Neuronal stem cell (in vitro differentiated cells): ENCODE results near the gene ADAMTSL1.

ENCODE experiments used
- DNase-seq: peaks from one replicate; pipeline ENCODE4 v3.0.0-alpha.2; 2013; ENCODE audit warnings: low spot score
- H2AFZ ChIP-seq: one replicate; pipeline ENCODE4 v1.6.1; 2013; ENCODE audit warnings: mild to moderate bottlenecking, low read length, inconsistent platforms
- H2AK5ac ChIP-seq: 2 replicates; pipeline ENCODE4 v1.6.1; 2013; ENCODE audit warnings: low read depth, mild to moderate bottlenecking, inconsistent platforms, low read length, moderate library complexity, mixed read lengths
- H2BK120ac ChIP-seq: 2 replicates; pipeline ENCODE4 v1.6.1; 2013; ENCODE audit warnings: low read depth, mild to moderate bottlenecking, inconsistent platforms, low read length, moderate library complexity, mixed read lengths
- H2BK12ac ChIP-seq: one replicate; pipeline ENCODE4 v1.6.1; 2013; ENCODE audit warnings: low read length, inconsistent platforms
- H2BK15ac ChIP-seq: 2 replicates; pipeline ENCODE4 v1.6.1; 2013; ENCODE audit warnings: mild to moderate bottlenecking, low read length, inconsistent platforms, mixed read lengths
- H2BK5ac ChIP-seq: one replicate; pipeline ENCODE4 v1.6.1; 2013; ENCODE audit warnings: inconsistent platforms, mild to moderate bottlenecking, low read length, moderate library complexity
- H3K14ac ChIP-seq: one replicate; pipeline ENCODE4 v1.6.1; 2013; ENCODE audit warnings: low read length, inconsistent platforms
- H3K18ac ChIP-seq: 2 replicates; pipeline ENCODE4 v1.6.1; 2013; ENCODE audit warnings: low read length, inconsistent platforms
- H3K23ac ChIP-seq: 2 replicates; pipeline ENCODE4 v1.6.1; 2013; ENCODE audit warnings: low read depth, mild to moderate bottlenecking, mixed read lengths, low read length, inconsistent platforms; ENCODE audit not compliant: poor library complexity
- H3K27ac ChIP-seq: replicated peaks from 3 replicates; pipeline ENCODE4 v1.5.1; 2013; ENCODE audit warnings: low read length, inconsistent platforms
- H3K27me3 ChIP-seq, 3 experiments: 2 replicates each; pipeline ENCODE4 v1.6.1; 2013; ENCODE audit warnings: low read length in 3 of 3, mild to moderate bottlenecking in 2 of 3, inconsistent platforms in 1 of 3, low read depth in 1 of 3, mixed read lengths in 1 of 3, moderate library complexity in 1 of 3; ENCODE audit not compliant: control insufficient read depth in 3 of 3, insufficient read depth in 3 of 3
- H3K36me3 ChIP-seq, 2 donors: replicated peaks in 1 of 2; 2 replicates each; pipeline ENCODE4 v1.6.1; 2013; ENCODE audit warnings: low read length in 2 of 2; ENCODE audit not compliant: control insufficient read depth in 2 of 2, insufficient read depth in 2 of 2
- H3K4ac ChIP-seq: 2 replicates; pipeline ENCODE4 v1.6.1; 2013; ENCODE audit warnings: inconsistent platforms, mild to moderate bottlenecking, low read length, moderate library complexity
- H3K4me1 ChIP-seq, 2 donors: 1 replicate in 1 of 2; 2 replicates in 1 of 2; pipeline ENCODE4 v1.6.1; 2013; ENCODE audit warnings: low read length in 2 of 2, low read depth in 1 of 2; ENCODE audit not compliant: control insufficient read depth in 2 of 2, insufficient read depth in 1 of 2
- H3K4me2 ChIP-seq: one replicate; pipeline ENCODE4 v1.6.1; 2013; ENCODE audit warnings: mild to moderate bottlenecking, low read length, inconsistent platforms; ENCODE audit not compliant: insufficient read depth, poor library complexity, severe bottlenecking
- H3K4me3 ChIP-seq, 2 donors: 2 replicates each; pipeline ENCODE4 v1.5.1; 2013; ENCODE audit warnings: low read length in 2 of 2, mild to moderate bottlenecking in 2 of 2, inconsistent platforms in 1 of 2, moderate library complexity in 1 of 2
- H3K79me1 ChIP-seq: one replicate; pipeline ENCODE4 v1.6.1; 2013; ENCODE audit warnings: low read depth, mild to moderate bottlenecking, inconsistent platforms, low read length, moderate library complexity
- H3K9ac ChIP-seq: one replicate; pipeline ENCODE4 v1.6.1; 2013; ENCODE audit warnings: mild to moderate bottlenecking, low read depth, low read length, inconsistent platforms; ENCODE audit not compliant: poor library complexity
- H3K9me3 ChIP-seq, 2 donors: replicated peaks in 1 of 2; 2 replicates each; pipeline versions ENCODE3 to v1.6.1; 2013; ENCODE audit warnings: low read length in 2 of 2, mild to moderate bottlenecking in 2 of 2, inconsistent platforms in 1 of 2, low read depth in 1 of 2, mixed read lengths in 1 of 2, moderate library complexity in 1 of 2; ENCODE audit not compliant: control insufficient read depth in 2 of 2, insufficient read depth in 1 of 2
- H4K8ac ChIP-seq: one replicate; pipeline ENCODE4 v1.6.1; 2013; ENCODE audit warnings: low read depth, mild to moderate bottlenecking, inconsistent platforms, low read length, moderate library complexity
- H4K91ac ChIP-seq: one replicate; pipeline ENCODE4 v1.6.1; 2013; ENCODE audit warnings: low read length, low read depth, mild to moderate bottlenecking, inconsistent platforms; ENCODE audit not compliant: poor library complexity
- WGBS, 2 donors: extraction: QIAGEN DNeasy Blood & Tissue Kit; methylation state at CpG; one replicate each; pipeline ENCODE4 v1.1.7; 2013; ENCODE audit warnings: missing lambda C conversion rate in 2 of 2, mixed read lengths in 1 of 2; ENCODE audit not compliant: insufficient read length in 2 of 2, insufficient replicate concordance in 1 of 2; ENCODE audit errors: extremely low coverage in 2 of 2; 5-methylcytosine and 5-hydroxymethylcytosine counted together

The ADAMTSL1 gene

GRCh38 chr9:18799428-18799827 is 325.5 kb downstream of the ADAMTSL1 start:
- Histone ChIP-seq H3K9ac (no peak overlapping the region), H3K4me2 (no peak overlapping the region), H4K8ac (no peak overlapping the region), H3K4me3 (no peak overlapping the region), H3K23ac (no peak overlapping the region), H2BK12ac (no peak overlapping the region), H4K91ac (no peak overlapping the region), H3K4me1 (peaks cover 2 to 39% of the 10 kb centered on the region in 2 donors), H3K14ac (no peak overlapping the region), H2AFZ (peak overlapping the region; percentile 53), H3K18ac (no peak overlapping the region), H3K36me3 (no peaks in the 10 kb centered on the region), H2BK15ac (no peak overlapping the region), H3K27me3 (no peaks in the 10 kb centered on the region), H2BK5ac (no peak overlapping the region), H2AK5ac (no peak overlapping the region), H3K79me1 (no peaks in the 10 kb centered on the region), H3K27ac (no peak overlapping the region), H2BK120ac (no peak overlapping the region), H3K9me3 (no peaks in the 10 kb centered on the region), H3K4ac (no peak overlapping the region)
- DNase-seq = no peak
- WGBS, 2 donors = no CpG with 5 or more reads among the region's 2 CpGs

- Histone ChIP-seq H3K4me3 (no peak overlapping the region), H2AK5ac (no peak overlapping the region), H3K4me2 (no peak overlapping the region), H3K9ac (no peak overlapping the region), H3K4ac (no peak overlapping the region), H3K23ac (no peak overlapping the region), H3K27ac (no peak overlapping the region), H3K36me3 (no peaks in the 10 kb centered on the region), H2BK5ac (no peak overlapping the region), H3K18ac (no peak overlapping the region), H2BK120ac (no peak overlapping the region), H3K14ac (no peak overlapping the region), H4K91ac (no peak overlapping the region), H2BK12ac (no peak overlapping the region), H2BK15ac (no peak overlapping the region), H3K4me1 (peaks cover 2 to 33% of the 10 kb centered on the region in 2 donors), H4K8ac (no peak overlapping the region), H3K9me3 (no peaks in the 10 kb centered on the region), H2AFZ (no peak overlapping the region), H3K79me1 (no peaks in the 10 kb centered on the region), H3K27me3 (no peaks in the 10 kb centered on the region)
- no CpG with 5 or more reads among the region's 4 CpGs for WGBS, 2 donors
- no peak for DNase-seq
These were observed 326.6 kb downstream of the ADAMTSL1 start for GRCh38 chr9:18800579-18800978.

- Histone ChIP-seq H3K27me3 (no peaks in the 10 kb centered on the region), H4K91ac (no peak overlapping the region), H2AK5ac (no peak overlapping the region), H3K9me3 (no peaks in the 10 kb centered on the region), H3K9ac (no peak overlapping the region), H4K8ac (no peak overlapping the region), H3K4me2 (no peak overlapping the region), H3K4me1 (peaks cover 0 to 3% of the 10 kb centered on the region in 2 donors), H2AFZ (peak overlapping the region; percentile 5), H2BK12ac (no peak overlapping the region), H3K14ac (no peak overlapping the region), H3K23ac (no peak overlapping the region), H2BK5ac (no peak overlapping the region), H3K79me1 (no peaks in the 10 kb centered on the region), H3K18ac (no peak overlapping the region), H2BK15ac (no peak overlapping the region), H3K4me3 (no peak overlapping the region), H3K36me3 (no peaks in the 10 kb centered on the region), H3K27ac (no peak overlapping the region), H2BK120ac (no peak overlapping the region), H3K4ac (no peak overlapping the region)
- WGBS, 2 donors = no CpG with 5 or more reads among the region's 5 CpGs
- DNase-seq = no peak
These were observed 331.4 kb downstream of the ADAMTSL1 start for GRCh38 chr9:18805386-18805785.

- Histone ChIP-seq H2BK5ac (no peak overlapping the region), H2BK120ac (no peak overlapping the region), H3K9ac (no peak overlapping the region), H3K18ac (no peak overlapping the region), H2AK5ac (no peak overlapping the region), H2BK15ac (no peak overlapping the region), H3K23ac (no peak overlapping the region), H3K4ac (no peak overlapping the region), H3K4me1 (no peaks in the 10 kb centered on the region), H3K4me3 (no peak overlapping the region), H4K91ac (no peak overlapping the region), H4K8ac (no peak overlapping the region), H2AFZ (no peak overlapping the region), H3K4me2 (no peak overlapping the region), H3K27me3 (no peaks in the 10 kb centered on the region), H3K36me3 (no peaks in the 10 kb centered on the region), H2BK12ac (no peak overlapping the region), H3K14ac (no peak overlapping the region), H3K27ac (no peak overlapping the region), H3K79me1 (no peaks in the 10 kb centered on the region), H3K9me3 (no peaks in the 10 kb centered on the region)
- no CpG with 5 or more reads among the region's 6 CpGs for WGBS, 2 donors
- no peak for DNase-seq
These were observed 332.5 kb downstream of the ADAMTSL1 start for GRCh38 chr9:18806232-18807080.
